Hepatocyte (in vitro differentiated cells): Measurements from ENCODE around the gene ADAMTS2.

ENCODE experiments used
- EZH2 ChIP-seq: fragments of 200-600 bp; sonication (generic); IDR thresholded peaks from 2 replicates; pipeline ENCODE4 v1.6.1; 2016; ENCODE audit warnings: antibody characterized with exemption, mild to moderate bottlenecking, borderline replicate concordance
- TF ChIP-seq, protein P1 (sequence below): fragments of 200-600 bp; sonication (generic); IDR thresholded peaks from 2 replicates; pipeline ENCODE4 v1.5.1; 2016; ENCODE audit warnings: antibody characterized with exemption, mild to moderate bottlenecking; ENCODE audit not compliant: poor library complexity

DNA sequence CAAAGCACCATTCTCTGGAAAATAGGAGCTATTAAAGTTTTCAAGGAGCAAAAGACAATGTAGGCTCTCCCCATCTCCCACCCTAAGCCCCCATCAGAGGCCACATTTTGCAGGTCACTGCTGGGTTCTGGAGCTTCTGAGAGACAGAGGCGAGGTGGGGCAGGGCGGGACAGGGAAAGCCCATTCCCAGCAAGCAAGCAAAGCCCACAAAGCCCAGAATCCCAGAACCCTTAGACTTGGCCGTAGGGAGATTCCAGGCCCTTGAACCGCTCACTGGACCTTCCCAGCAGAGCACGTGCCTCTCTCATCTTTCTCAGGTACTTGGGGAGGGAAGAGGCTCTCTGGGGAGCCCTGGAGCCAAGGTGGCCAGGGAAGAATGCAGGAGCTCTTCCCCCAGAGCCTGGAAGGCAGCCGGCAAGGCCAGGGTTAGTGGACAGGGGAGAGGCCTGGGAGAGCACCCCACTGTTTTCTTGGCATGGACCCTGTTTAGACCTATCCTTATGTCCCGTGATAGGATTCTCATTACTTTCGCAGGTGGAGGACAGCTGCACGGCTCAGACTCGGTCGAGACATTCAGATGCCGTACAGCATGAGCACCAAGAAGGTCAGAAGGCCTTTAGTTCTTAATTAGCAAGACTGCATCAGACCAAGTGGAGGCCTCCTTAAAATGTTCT is 232.7 kb downstream of the ADAMTS2 start:
- TF ChIP-seq, protein P1, sequence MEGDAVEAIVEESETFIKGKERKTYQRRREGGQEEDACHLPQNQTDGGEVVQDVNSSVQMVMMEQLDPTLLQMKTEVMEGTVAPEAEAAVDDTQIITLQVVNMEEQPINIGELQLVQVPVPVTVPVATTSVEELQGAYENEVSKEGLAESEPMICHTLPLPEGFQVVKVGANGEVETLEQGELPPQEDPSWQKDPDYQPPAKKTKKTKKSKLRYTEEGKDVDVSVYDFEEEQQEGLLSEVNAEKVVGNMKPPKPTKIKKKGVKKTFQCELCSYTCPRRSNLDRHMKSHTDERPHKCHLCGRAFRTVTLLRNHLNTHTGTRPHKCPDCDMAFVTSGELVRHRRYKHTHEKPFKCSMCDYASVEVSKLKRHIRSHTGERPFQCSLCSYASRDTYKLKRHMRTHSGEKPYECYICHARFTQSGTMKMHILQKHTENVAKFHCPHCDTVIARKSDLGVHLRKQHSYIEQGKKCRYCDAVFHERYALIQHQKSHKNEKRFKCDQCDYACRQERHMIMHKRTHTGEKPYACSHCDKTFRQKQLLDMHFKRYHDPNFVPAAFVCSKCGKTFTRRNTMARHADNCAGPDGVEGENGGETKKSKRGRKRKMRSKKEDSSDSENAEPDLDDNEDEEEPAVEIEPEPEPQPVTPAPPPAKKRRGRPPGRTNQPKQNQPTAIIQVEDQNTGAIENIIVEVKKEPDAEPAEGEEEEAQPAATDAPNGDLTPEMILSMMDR, result no peak
- no peak for TF ChIP-seq EZH2
